Measurements from ENCODE around the gene TNIP1.

TNIP1 gene

DNA sequence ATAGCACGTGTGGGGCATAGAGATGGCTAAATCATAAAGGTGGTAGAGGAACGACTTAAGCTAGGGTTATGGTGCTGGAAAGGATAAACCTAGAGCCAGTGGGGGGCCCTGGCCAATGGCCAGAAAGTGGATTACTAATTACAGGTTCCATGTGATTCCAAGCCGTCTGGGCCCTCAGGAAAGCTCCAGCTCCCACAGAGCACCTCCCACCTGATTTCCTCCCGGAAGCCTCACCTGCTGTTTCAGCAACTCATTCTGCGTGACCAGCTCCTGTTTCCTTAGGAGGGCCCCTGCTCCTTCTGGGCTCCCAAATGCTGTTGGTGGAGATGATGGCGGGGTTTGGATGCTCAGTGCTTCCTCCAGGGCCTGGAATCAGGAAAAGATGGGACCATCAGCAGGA is 44.3 kb downstream of the TNIP1 start:
- Histone ChIP-seq H3K27me3 (replicated peaks; ENCODE audit: control insufficient read depth, insufficient read depth, low read length) (no peaks in the 10 kb centered on the region), H3K36me3 (ENCODE audit: control insufficient read depth, insufficient read depth, low read length) (peaks cover 73% of the 10 kb centered on the region), H3K4me3 (replicated peaks; ENCODE audit: low read depth, low read length) (no peak overlapping the region)
- no peak for DNase-seq (ENCODE audit: extremely low read depth, insufficient read length)
- TF ChIP-seq, protein P1, sequence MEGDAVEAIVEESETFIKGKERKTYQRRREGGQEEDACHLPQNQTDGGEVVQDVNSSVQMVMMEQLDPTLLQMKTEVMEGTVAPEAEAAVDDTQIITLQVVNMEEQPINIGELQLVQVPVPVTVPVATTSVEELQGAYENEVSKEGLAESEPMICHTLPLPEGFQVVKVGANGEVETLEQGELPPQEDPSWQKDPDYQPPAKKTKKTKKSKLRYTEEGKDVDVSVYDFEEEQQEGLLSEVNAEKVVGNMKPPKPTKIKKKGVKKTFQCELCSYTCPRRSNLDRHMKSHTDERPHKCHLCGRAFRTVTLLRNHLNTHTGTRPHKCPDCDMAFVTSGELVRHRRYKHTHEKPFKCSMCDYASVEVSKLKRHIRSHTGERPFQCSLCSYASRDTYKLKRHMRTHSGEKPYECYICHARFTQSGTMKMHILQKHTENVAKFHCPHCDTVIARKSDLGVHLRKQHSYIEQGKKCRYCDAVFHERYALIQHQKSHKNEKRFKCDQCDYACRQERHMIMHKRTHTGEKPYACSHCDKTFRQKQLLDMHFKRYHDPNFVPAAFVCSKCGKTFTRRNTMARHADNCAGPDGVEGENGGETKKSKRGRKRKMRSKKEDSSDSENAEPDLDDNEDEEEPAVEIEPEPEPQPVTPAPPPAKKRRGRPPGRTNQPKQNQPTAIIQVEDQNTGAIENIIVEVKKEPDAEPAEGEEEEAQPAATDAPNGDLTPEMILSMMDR (IDR thresholded peaks at IDR 0.05; ENCODE audit: insufficient read depth, low read length, poor library complexity, severe bottlenecking): no peak

DNA sequence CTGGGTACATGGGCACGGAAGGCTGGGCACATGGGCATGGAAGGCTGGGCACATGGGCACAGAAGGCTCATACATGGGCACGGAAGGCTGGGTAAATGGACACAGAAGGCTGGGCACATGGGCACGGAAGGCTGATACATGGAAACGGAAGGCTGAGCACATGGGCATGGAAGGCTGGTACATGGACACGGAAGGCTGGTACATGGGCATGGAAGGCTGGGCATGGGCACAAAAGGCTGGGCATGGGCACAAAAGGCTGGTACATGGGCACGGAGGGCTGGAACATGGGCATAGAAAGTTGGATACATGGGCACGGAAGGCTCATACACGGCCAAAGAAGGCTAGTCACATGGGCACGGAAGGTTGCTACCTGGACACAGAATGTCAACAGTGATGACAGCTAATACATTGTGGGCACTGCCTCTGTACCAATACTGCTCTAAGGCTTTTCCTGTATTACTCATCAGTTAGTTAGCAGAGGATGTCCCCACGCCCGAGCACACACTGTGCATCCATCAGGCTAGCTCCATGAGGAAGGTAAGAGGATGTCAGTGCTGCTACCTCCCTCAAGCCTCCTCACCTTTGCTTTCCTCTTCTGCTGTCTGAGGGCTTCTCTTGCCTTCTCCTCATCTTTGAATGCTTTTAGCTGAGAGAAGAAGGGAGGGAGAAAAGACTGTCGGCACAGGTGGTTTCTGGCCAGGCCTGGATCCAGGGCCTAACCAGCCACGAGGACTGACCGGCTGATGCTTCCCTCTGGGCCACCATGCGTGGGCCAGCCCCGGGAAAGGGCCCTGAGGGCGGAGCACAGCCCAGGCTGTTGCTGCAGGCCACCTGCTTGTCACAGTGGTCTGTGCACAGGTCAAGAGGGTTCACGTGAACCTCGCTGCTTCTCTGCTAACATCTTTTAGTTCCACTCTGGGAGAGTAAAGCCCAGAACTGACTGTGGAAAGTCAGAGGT is 46.1 kb downstream of the TNIP1 start:
- TF ChIP-seq, protein P1 (IDR thresholded peaks at IDR 0.05; ENCODE audit: insufficient read depth, low read length, poor library complexity, severe bottlenecking): no peak
- H3K36me3 ChIP-seq (ENCODE audit: control insufficient read depth, insufficient read depth, low read length): peaks cover 74% of the 10 kb centered on the region
- no peak overlapping the region for H3K4me3 ChIP-seq (replicated peaks; ENCODE audit: low read depth, low read length)
- no peaks in the 10 kb centered on the region for H3K27me3 ChIP-seq (replicated peaks; ENCODE audit: control insufficient read depth, insufficient read depth, low read length)
- DNase-seq (ENCODE audit: extremely low read depth, insufficient read length): no peak

DNA sequence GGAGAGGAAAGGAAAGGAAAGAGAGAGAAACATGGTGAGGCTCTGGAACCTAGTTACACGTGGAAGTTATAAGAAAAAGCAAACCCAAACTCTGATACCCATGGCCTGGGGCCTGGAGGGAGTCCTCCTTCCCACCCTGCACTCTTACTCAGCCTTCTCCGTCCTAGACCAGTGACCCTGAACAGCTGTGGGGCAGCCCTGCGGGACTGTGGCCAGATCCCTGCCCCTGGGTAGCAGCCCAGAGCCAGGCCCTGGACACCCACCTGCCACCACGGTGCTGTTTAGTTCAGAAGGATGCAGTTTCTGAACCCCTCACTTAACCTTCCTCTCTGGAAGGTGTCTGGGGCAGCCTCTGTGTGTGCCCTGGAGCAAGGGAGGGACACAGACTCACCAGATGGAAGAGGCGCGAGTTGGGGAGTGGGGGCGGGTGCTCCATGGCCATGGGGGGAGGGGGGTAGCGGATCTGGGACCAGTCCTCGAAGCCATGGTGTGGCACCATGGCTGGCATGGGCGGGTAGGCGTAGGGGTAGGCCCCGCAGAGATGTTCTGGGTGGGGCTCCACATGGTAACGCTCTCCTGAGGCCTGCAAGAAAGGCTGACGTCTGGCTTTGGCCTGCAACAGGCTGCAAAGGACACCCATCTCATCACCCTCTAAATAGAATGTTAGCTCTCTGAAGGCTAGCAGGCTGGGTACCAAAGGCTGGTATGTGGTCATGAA is 47.5 kb downstream of the TNIP1 start:
- H3K4me3 ChIP-seq (replicated peaks; ENCODE audit: low read depth, low read length): no peak overlapping the region
- TF ChIP-seq, protein P1 (IDR thresholded peaks at IDR 0.05; ENCODE audit: insufficient read depth, low read length, poor library complexity, severe bottlenecking): no peak
- peaks cover 75% of the 10 kb centered on the region for H3K36me3 ChIP-seq (ENCODE audit: control insufficient read depth, insufficient read depth, low read length)
- no peak for DNase-seq (ENCODE audit: extremely low read depth, insufficient read length)
- H3K27me3 ChIP-seq (replicated peaks; ENCODE audit: control insufficient read depth, insufficient read depth, low read length): no peaks in the 10 kb centered on the region

DNA sequence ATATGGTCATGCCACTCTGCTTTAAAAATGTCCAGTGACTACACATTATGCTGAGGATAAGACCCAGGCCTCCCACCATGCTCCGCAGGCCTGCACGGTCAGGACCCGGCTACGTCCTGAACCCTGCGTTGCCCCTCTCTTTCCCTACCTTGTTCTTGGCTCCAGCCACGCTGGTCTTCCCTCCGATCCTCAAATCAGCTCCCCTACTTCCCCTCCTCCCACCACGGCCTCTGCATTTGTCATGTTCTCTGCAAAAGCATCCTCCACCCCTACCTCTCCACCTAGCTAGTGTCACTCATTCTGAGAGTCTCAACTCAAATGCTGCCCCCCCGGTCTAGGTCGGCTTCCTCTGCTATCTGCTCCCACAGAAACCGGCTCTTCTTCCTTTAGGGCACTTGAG is 49.3 kb downstream of the TNIP1 start:
- H3K36me3 ChIP-seq (ENCODE audit: control insufficient read depth, insufficient read depth, low read length): peaks cover 79% of the 10 kb centered on the region
- H3K4me3 ChIP-seq (replicated peaks; ENCODE audit: low read depth, low read length): no peak overlapping the region
- no peak for DNase-seq (ENCODE audit: extremely low read depth, insufficient read length)
- no peaks in the 10 kb centered on the region for H3K27me3 ChIP-seq (replicated peaks; ENCODE audit: control insufficient read depth, insufficient read depth, low read length)
- TF ChIP-seq, protein P1 (IDR thresholded peaks at IDR 0.05; ENCODE audit: insufficient read depth, low read length, poor library complexity, severe bottlenecking): no peak

DNA sequence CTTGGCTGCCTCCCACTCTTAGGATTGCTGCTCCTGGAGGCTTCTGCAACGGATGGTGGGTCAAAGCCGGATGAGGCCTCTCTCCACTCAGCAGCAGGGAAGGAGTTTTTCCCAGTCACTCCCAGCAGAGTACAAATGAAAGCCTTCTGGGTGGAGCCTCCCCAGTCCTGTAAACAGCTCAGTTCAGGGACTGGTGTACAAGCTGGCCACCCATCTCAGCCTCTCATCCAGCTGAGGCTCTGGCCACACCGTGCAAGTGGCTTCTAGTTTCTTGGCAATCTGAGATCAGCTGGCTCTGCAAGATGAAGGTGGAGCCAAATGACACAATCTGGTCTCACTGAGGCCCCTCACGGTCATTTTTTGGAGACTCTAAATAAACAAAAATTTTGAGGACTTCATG is 50.5 kb downstream of the TNIP1 start:
- DNase-seq (ENCODE audit: extremely low read depth, insufficient read length): no peak
- TF ChIP-seq, protein P1 (IDR thresholded peaks at IDR 0.05; ENCODE audit: insufficient read depth, low read length, poor library complexity, severe bottlenecking): no peak
- Histone ChIP-seq H3K4me3 (replicated peaks; ENCODE audit: low read depth, low read length) (no peak overlapping the region), H3K36me3 (ENCODE audit: control insufficient read depth, insufficient read depth, low read length) (peaks cover 72% of the 10 kb centered on the region), H3K27me3 (replicated peaks; ENCODE audit: control insufficient read depth, insufficient read depth, low read length) (no peaks in the 10 kb centered on the region)
